IPS DF 4.7 (cell line): ENCODE measurements around the gene TMEM184B.
A peak's percentile ranks its signal among the peaks of the same experiment; 100 is the strongest.

ENCODE experiments used
- DNase-seq: peaks from one replicate; pipeline ENCODE4 v3.0.0-alpha.2; 2013; ENCODE audit warnings: low spot score; ENCODE audit errors: extremely low read depth

The TMEM184B gene

DNA sequence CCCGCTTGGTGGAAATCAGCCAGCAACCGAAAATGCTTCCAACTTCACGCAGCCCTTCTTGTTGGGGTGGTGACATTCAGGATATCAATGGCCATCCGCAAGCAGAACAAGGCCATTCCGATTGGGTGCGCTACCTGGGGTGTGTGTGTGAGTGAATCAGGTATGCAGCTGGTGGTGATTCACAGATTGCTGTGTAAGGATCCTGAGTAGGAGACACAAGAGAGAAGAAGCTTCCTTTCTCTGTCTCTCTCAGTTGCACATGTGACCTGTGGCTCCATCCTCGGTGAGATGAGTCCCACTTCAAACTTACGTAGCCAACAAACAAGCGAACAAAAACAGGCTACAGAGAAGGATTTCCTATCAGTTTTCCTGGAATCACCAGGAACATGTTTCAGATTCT lies 9.6 kb upstream of the TMEM184B start:
- no peak for DNase-seq

DNA sequence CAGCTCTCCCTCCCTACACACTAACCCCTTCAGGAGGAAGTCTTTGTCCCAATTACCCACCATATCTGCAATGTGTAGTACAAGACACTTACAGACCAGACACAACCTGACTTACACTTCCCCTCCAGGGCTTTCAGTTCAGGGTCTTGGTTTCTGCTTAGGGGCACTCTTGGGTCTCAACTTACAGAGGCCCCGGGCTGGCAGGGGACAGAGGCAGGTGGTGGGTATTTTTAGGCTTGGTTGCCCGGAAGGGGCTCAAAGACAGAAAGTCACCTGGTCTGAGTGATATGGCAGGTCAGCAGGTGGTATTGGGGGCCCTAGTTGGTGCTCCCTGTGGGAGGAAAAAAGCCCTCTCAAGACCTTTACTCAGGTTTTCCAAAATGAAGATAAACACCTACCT lies 3.4 kb upstream of the TMEM184B start:
- no peak for DNase-seq

DNA sequence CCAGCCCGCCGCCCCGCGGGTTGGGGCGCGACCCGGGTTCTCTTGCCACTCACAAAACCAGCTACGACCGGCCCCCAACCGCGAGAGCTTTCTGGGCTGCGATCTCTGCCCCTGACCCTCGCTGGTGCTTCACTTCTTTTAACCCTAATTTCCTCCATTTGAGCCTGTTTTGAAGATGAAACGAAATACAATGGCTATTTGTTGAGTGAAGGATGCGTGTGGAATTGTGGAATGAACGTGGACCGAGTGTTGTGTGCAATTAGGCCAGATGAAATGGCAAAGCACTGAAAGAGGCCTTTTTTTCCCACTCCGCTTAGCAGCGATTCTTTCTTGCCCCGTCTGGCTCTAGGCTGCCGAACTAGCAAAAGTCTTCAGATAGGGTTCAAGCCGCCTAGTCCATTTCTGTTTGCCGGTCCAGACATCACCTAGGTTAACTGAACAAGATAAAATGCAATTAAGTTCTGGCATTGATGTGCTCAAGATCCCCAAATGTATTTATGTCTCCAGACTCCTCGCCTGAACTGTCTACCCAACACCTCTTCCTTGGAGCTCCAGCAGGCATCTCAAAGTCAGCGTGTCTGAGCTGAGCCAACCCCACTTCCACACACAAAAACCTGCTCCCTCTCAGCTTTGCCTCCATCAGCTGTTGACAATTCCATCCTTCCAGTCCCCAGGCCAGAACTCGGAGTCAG lies 471 bp upstream of the TMEM184B start:
- no peak for DNase-seq

DNA sequence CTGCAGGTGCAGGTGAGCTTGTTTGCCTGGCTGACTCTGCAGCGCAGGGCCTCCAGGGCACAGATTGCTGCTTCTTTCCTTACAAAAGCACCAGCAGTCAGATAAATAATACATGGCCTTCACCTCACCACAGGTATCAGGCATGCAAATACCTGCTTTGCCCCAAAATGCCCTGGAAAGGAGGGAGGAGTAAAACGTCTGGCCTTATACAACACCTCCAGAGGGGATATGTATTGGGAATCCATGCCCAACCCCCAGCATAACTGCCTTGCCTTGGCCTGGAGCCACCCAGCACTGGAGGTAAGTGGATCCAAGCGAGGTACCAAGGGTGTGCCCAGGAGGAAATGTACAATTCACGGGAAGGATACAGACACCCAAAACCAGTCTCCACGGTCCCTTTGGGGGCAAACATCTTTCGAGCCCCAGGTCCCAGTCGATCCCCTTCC lies 860 bp downstream of the TMEM184B start:
- DNase-seq: peak; percentile 22

DNA sequence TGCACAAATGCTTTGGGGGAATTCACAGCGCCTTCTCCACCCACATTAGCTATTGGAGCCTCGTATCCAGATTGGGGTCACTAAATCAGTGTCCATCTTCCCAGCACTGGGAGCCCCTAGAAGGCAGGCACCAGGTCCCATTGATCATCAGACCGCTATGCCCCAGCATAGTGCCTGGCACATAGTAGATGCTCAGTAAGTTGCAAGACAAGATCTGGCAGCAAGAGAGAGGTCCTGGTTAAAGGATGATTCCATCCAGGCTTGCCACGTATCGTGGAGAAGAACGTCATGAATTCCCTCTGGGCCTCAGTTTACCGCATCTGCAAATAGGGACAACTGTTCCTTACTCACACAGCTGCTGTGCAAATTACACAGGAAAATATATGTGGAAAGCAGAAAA lies 1.7 kb downstream of the TMEM184B start:
- DNase-seq: no peak

DNA sequence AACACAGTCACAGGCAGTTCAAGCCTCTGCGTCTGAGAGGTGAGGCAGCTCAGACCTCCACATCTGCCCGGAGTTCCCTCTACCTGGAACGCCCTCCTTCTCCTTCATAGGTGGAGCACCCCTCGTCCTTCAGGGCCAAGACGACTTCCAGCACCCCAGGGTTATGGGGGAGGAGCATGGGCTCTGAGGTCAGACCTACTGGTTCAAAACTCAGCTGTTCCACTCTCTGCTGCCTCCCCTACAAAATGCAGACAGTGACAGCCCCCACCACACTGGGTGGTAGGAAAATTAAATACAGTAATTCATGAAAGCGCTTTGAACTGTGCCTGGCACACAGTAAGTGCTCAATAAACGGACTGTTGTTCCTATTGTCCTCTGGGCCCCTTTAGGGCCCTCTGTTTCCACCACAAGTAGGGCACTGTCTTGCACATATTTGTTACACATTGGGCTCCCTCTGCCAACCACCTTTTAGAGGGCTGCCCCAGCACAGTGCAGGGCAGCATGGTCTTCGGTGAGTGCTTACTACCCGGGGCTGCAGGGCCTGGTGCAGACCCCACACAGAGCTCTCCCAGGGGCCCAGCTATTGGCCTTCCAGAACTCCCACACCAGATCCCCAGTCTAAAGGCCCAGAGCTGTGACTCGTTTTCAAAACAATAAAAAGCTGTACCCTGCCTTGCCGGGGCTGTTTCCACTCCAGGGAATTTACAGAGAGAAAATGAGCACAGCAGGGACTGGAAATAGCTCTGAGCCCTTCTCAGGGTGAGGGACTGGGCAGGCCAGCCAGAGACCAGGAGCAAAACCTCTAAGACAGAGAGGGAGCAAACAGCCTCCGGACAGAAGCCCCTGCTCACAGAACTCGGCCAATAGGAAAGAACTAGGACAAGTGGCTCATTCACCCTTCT lies 2.5 kb downstream of the TMEM184B start:
- DNase-seq: no peak

DNA sequence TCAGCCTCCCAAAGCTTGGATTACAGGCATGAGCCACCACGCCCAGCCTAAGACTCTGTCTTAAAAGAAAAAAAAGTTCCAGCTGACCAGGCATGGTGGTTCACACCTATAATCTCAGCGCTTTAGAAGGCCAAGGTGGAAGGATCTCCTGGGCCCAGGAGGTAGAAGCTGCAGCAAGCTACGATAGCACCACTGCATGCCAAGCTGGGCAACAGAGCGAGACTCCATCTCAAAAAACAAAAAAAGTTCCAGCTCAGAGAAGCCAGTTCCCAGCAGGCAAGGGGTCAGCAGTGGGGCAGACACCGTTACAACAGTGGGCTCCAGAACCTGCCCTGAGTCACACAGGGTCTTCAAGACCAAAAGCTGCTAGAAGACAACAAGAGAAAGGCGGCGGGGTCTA lies 3.3 kb downstream of the TMEM184B start:
- no peak for DNase-seq

DNA sequence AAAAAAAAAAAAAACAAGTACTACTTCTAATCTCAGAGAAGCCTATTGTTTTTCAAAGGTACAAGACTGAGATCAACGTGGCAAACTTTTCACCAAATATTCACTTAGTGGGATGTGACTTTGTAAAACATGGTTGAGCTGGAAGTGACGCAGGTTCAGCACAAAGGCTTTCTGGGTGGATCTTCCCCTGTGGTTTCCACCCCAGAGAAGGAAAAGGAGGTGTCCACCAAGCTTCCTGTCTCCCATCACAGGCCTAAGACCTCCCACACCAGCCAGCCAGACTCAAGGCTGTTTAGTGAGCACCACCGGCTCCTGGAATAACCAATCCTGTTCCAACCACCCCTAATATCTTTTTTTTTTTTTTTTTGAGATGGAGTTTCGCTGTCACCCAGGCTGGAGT lies 5.7 kb downstream of the TMEM184B start:
- DNase-seq: no peak

DNA sequence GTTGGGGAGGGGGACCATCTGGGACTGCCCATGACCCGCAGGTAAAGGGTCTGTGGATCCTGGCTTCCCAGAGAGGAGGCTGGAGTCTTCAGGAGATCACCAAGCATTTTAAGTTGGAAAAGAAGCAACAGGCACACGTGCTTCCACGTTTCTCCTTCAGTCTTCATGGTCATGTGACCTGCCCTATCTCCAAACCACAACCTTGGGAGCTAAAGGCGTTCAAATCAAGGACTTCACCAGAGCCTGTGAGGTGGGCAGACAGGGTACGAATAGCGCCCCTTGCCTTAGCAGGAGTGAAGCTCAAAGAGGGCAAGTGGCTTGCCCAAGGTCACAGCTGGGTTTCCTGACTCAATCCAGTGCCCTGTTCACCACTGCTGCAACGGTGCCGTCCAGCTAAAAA lies 6.7 kb downstream of the TMEM184B start:
- DNase-seq: no peak

DNA sequence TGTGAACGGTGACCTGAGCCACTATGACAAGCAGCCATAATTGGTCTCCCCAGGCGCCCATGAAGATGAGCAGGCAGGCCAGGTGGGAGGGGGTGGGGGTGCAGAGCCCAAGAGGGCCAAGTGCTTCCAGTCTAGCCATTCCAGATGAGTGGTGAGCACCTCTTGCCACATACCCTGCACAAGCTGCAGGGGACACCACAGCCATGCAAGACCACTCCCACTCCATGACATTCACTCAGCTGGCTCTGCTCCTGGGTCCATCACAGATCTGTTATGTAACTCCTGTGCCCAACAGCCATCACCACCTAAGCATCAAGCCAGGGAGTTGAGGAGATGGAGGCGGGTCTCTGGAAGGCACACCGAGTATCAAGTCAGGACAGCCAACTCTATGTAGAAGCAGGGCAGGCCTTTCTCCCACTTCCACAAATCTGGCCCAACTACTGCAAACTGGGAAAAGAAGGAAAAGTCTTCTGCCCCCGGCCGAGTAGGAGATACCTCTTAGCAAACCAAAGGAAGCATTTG lies 8.4 kb downstream of the TMEM184B start:
- DNase-seq: no peak

DNA sequence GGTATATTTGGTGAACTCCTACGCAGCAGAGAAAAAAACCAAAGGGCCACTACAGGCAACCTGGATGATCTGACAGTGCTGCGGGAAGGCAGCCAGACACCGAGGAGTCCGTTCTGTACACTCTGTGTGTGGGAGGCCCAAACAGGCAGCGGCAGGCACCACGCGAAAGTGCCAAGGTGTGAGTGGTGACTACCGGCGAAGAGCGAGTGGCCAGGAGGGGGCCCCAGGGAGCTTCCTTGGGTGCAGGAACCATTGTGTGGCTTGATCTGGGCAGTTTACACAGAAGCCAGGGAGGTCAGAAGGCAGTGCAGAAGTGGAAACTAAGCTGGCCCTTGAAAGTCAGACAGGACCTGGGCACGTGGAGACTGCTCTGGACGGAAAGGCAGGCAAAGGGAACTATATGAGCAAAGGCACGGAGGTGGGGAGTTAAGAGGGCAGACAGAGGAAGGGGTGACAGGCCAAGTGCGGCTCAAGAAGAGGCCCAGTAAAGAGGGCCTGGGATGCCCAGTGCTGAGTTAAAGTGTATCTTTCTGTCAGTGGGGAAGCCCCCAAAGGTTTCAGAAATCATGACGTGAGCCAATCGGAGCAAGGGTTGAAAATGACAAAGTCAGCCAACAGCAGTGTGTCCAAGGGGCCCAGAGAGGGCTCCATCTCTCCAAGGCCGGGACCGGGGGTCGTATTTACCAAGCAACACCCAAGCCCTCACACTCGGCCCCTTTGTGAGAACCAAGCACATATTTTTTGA lies 10.6 kb downstream of the TMEM184B start:
- no peak for DNase-seq

DNA sequence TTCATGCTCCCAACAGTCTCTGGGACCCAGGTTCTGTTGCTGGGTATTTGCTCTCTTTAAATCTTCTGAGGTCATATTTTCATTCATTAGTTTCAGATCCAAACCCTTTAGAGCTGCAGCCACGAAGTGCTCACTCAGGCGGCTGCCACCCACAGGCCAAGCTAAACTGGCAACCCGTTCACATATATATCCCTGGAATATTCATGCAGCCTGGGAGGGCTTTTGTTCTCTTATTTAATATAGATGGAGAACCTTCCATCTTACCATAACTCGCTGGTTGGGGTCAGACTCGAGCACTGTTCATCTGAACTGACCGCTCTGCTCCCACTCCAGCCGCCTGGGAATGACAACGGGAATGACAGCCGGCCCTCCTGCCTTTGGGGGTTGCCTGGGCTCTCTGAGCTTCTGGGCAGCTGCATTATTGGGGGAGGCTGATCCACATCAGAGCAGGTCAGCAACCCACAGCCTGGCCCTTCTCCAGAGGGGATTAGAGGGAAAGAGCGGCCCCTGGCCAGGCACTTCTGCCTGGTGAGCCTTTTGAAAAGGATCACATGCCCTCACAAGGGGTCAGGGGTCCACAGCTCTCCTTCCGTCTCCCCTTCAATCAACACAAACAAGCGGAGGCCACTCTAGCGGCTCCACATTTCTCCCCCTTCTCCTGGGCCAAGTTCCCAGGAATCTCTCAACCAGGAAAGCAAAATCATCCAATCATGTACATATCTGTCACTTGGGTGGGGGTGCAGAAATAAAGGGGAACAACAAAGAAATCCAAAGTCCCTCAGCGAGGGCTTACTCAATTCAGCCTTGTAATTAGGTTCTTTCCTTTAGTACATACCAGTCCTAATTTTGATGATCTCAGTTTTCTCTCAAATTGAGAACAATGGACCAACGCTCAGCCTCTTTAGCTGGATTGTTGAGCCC lies 11.8 kb downstream of the TMEM184B start:
- no peak for DNase-seq

DNA sequence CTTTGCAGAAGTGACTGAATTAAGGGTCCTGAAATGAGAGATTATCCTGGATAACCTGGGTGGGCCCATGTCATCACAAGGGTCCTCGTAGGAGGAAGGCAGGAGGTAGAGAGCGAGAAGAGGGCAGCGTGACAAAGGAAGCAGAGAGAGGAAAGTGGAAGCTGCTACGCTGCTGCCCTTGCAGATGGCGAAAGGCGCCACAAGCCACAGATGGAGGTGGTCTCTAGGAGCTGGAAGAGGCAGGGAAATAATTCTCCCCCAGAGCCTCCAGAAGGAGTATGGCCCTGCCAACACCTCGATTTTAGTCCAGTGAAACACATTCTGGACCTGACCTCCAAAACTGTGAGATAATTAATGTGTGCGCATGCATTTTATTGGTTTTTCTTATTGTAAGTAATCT lies 13.4 kb downstream of the TMEM184B start:
- DNase-seq: no peak

DNA sequence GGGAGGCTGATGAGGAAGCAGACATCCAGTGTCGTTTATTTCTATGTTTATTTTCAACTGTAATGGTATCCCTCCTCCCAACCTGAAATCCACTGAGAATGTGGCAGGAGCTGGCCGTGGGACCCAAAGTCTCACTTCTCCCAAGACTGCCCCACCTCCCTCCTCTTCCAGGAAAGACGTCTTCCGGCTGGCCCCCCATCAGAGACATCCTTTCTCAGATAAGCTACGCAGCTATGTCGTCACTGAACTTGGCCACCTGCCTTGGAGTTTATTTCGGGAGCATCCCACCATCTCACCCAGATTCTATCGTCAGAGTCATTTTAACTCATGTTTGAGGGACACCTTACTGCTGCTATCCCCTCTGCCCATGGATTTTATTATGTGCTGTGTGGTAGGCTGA lies 13.9 kb downstream of the TMEM184B start:
- no peak for DNase-seq

DNA sequence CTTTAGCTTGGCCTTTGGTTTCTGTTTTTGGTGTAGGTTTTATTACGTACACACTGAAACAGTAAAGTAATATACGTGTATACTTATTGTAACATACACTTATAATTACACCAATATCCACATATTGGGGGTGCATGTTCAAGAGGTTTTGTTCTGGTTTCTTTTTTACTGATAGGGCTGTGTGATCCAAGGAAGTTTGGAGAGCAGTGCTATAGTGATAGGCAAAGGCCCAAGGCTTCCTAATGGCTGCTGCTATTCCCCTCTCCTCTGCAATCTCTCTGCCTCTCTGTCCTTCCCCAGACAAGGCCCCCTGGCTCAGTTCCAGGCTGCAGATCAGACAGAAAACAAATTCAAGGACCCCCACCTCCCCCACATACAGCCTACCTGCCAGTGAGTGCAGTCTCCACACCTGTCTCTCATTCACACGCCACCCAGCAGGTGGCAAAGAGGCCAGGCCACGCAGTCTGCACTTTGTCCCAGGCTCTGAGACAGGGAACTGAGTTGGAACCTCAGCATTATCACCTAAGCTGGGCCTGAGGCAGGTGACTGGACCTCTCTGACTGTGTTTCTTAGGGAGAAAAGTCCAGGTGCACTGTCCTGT lies 15.1 kb downstream of the TMEM184B start:
- no peak for DNase-seq

DNA sequence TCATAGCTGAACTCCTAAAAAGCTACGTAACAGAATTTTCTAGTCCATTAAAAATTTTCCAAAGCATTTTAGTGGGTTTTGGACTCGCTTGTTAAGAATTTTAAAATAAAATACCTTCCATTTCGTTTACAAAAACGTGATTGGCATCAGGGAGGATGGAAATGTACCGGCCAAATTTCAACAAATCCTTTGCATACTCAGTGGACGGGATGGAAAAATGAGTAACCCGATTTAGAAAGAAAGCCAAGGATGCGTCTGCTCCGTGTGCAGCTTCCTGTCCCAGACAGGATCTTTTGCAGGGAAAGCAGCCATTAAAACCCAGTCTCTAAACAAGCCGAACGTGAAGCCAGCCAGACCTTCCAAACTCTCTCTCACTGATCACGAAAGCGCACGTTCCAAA lies 15.6 kb downstream of the TMEM184B start:
- DNase-seq: no peak

DNA sequence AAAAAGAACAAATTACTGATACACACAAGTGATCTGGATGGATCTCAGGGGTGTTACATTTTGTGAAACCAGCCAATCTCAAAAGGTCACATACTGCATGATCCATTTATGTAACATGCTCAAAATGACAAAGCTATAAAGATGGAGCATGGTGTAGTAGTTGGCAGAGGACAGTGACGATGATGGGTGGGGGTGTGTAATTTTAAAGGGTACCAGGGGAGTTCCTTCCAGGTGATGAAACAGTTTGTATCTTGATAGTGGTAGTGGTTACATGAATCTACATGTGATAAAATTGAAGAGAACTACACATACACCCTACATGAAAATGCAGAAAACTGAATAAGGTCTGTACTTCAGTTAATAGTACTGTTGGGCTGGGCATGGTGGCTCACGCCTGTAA lies 17.1 kb downstream of the TMEM184B start:
- DNase-seq: no peak

DNA sequence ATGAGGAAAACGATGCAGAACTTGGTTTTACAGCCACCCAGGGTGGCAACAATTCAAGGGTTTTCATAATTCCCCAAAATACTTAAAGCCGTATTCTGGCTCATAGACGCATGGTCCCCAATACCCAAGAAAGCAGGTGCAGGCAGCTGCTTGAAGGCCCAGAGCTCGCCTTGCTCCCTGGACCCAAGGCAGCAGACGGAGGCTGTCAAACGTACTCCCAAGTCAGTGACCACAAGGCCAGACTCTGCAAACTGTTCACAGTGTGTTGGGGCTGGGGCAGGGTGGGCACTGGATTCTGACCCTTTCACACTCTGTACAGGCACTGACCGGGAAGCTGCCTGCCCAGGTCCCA lies 21.5 kb downstream of the TMEM184B start:
- DNase-seq: no peak

DNA sequence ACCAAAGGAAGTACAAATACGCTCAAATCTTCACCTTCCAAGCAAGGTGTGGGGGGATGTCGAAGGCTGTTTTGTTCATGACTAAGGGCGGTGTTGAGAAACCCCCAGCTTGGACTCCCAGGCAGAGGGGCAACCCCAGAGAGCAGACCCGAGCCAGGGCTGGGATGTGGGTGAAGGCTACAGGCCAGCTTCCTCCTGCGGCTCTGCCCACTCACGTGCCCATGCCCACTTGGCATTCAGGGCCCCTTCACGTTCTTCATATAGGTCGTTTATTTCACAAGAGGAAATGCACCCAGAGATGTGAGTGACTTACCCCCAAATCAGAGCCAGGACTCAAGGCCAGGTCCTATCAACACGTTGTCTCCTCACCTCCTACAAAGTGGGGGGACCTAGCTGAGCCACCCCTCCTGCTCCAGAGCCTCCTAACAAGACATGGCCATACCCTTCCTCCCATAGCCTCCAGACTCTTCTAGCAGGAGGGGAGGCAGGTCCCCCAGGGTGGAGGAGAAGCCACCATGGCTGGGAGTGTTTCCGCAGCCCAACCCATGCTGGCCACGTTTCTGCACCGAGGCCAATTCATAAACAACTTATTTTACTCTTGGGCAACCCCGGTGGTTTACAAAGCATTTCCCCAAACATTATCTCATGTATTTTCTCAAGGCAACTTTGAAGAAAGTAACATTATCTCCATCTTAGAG lies 22.0 kb downstream of the TMEM184B start:
- no peak for DNase-seq
